CD14-positive monocyte (primary cell): ENCODE data around the gene ZNF81. TPM values are rescaled to one million over a fixed set of nuclear protein-coding genes. Genes with fewer than 3 reads are reported as not detected.
"Not testable (repeated sequence)": the region's sequence is repeated elsewhere in the genome, so short reads cannot be mapped to it uniquely, and the experiment has no call there.

Experiments used
- DNase-seq, 3 donors: peaks; one replicate each; pipeline ENCODE4 v3.0.0-alpha.2; 2011 to 2022
- H2AFZ ChIP-seq: 2 replicates; pipeline ENCODE4 v1.6.0; 2012; ENCODE audit warnings: mild to moderate bottlenecking, low read depth, low read length, inconsistent platforms; ENCODE audit not compliant: insufficient read depth, poor library complexity, severe bottlenecking
- H3K27ac ChIP-seq, 2 donors: 1 replicate in 1 of 2; 2 replicates in 1 of 2; pipeline ENCODE4 v1.5.1; 2012 to 2013; ENCODE audit warnings: low read length in 2 of 2, control low read depth in 1 of 2, inconsistent platforms in 1 of 2, low read depth in 1 of 2, mild to moderate bottlenecking in 1 of 2
- H3K27me3 ChIP-seq, 2 donors: one replicate each; pipeline versions ENCODE4 v1.6.0 to v1.6.1; 2011 to 2013; ENCODE audit warnings: low read length in 2 of 2; ENCODE audit not compliant: control insufficient read depth in 2 of 2, insufficient read depth in 2 of 2
- H3K36me3 ChIP-seq, 2 donors: replicated peaks in 1 of 2; 1 replicate in 1 of 2; 2 replicates in 1 of 2; pipeline versions ENCODE4 v1.5.1 to v1.6.1; 2012 to 2013; ENCODE audit warnings: low read length in 2 of 2, control low read depth in 1 of 2, inconsistent platforms in 1 of 2, mild to moderate bottlenecking in 1 of 2; ENCODE audit not compliant: insufficient read depth in 2 of 2, control insufficient read depth in 1 of 2
- H3K4me1 ChIP-seq, 2 donors: 1 replicate in 1 of 2; 2 replicates in 1 of 2; pipeline versions ENCODE4 v1.5.1 to v1.6.1; 2012 to 2013; ENCODE audit warnings: low read length in 2 of 2, control low read depth in 1 of 2, inconsistent platforms in 1 of 2, mild to moderate bottlenecking in 1 of 2, moderate library complexity in 1 of 2; ENCODE audit not compliant: insufficient read depth in 2 of 2, control insufficient read depth in 1 of 2
- H3K4me2 ChIP-seq: replicated peaks from 2 replicates; pipeline ENCODE3; 2012; ENCODE audit warnings: low read length, moderate library complexity, mild to moderate bottlenecking; ENCODE audit not compliant: poor library complexity, severe bottlenecking; ENCODE audit errors: extremely low read depth
- H3K4me3 ChIP-seq, 3 experiments: fragments of 200-600 bp in 1 of 3; sonication (generic) in 1 of 3; replicated peaks in 1 of 3; 1 replicate in 2 of 3; 2 replicates in 1 of 3; pipeline ENCODE4 v1.5.1; 2011 to 2013; ENCODE audit warnings: low read length in 3 of 3, mild to moderate bottlenecking in 3 of 3, control low read depth in 2 of 3, low read depth in 2 of 3, inconsistent platforms in 1 of 3, moderate library complexity in 1 of 3
- H3K79me2 ChIP-seq: 2 replicates; pipeline ENCODE4 v1.6.0; 2012; ENCODE audit warnings: mild to moderate bottlenecking, control low read depth, inconsistent platforms, low read length, moderate library complexity; ENCODE audit not compliant: insufficient read depth
- H3K9ac ChIP-seq: 2 replicates; pipeline ENCODE4 v1.6.0; 2017; ENCODE audit warnings: low read length, mild to moderate bottlenecking; ENCODE audit not compliant: insufficient read depth, poor library complexity, severe bottlenecking
- H3K9me3 ChIP-seq, 2 donors: replicated peaks in 1 of 2; 1 replicate in 1 of 2; 2 replicates in 1 of 2; pipeline versions ENCODE4 v1.5.1 to v1.6.1; 2012 to 2013; ENCODE audit warnings: low read length in 2 of 2, control low read depth in 1 of 2; ENCODE audit not compliant: control insufficient read depth in 1 of 2, insufficient read depth in 1 of 2
- H4K20me1 ChIP-seq: 2 replicates; pipeline ENCODE4 v1.6.0; 2012; ENCODE audit warnings: mild to moderate bottlenecking, low read length, control low read depth, moderate library complexity; ENCODE audit not compliant: insufficient read depth
- H3K27ac Mint-ChIP-seq, 7 donors: one replicate each; pipeline ENCODE4 v1.8.0; 2020; ENCODE audit warnings: mild to moderate bottlenecking in 7 of 7, mixed read lengths in 7 of 7, moderate library complexity in 6 of 7, inconsistent platforms in 2 of 7
- H3K27me3 Mint-ChIP-seq, 3 donors: one replicate each; pipeline ENCODE4 v1.8.0; 2021 to 2022; ENCODE audit warnings: low read depth in 3 of 3, mild to moderate bottlenecking in 3 of 3, mixed read lengths in 3 of 3, moderate library complexity in 3 of 3, inconsistent platforms in 1 of 3
- H3K36me3 Mint-ChIP-seq, 2 donors: one replicate each; pipeline ENCODE4 v1.8.0; 2020; ENCODE audit warnings: mixed read lengths in 2 of 2, inconsistent platforms in 1 of 2, mild to moderate bottlenecking in 1 of 2
- H3K4me1 Mint-ChIP-seq: one replicate; pipeline ENCODE4 v1.8.0; 2020; ENCODE audit warnings: mild to moderate bottlenecking, mixed read lengths
- H3K4me3 Mint-ChIP-seq, 2 donors: one replicate each; pipeline ENCODE4 v1.8.0; 2020; ENCODE audit warnings: mild to moderate bottlenecking in 2 of 2, mixed read lengths in 2 of 2, moderate library complexity in 1 of 2
- H3K9me3 Mint-ChIP-seq, 7 donors: one replicate each; pipeline ENCODE4 v1.8.0; 2020 to 2022; ENCODE audit warnings: mixed read lengths in 7 of 7, mild to moderate bottlenecking in 6 of 7, moderate library complexity in 6 of 7, inconsistent platforms in 2 of 7
- CTCF ChIP-seq: fragments of 200-600 bp; IDR thresholded peaks from one replicate; pipeline ENCODE4 v1.8.0; 2022; ENCODE audit warnings: antibody characterized with exemption, mild to moderate bottlenecking
- WGBS: methylation state at CpG from one replicate; pipeline ENCODE4 v1.1.5; 2013; ENCODE audit warnings: missing lambda C conversion rate; ENCODE audit not compliant: insufficient coverage; 5-methylcytosine and 5-hydroxymethylcytosine counted together
- intact Hi-C, 2 donors: fragments of 100-400 bp; cut with micrococcal nuclease; formaldehyde crosslinking; loops; one replicate each; pipeline versions ENCODE4 v1.15.0 to v1.15.1; 2023
- polyA plus RNA-seq, 3 donors: library from polyadenylated mRNA; depleted of rRNA in 1 of 3; unstranded in 2 of 3; stranded (reverse) in 1 of 3; fragments of 300-500 nt in 2 of 3; fragments of >200 nt in 1 of 3; fragmentation: Illumina TruSeq in 2 of 3; gene quantifications; 1 replicate in 2 of 3; 2 replicates in 1 of 3; pipeline ENCODE4 v1.2.3, GENCODE V29; 2012 to 2021

Gene ZNF81
- polyA plus RNA-seq, 3 donors: 1.7 to 3.4 (median 2.4) TPM

DNA sequence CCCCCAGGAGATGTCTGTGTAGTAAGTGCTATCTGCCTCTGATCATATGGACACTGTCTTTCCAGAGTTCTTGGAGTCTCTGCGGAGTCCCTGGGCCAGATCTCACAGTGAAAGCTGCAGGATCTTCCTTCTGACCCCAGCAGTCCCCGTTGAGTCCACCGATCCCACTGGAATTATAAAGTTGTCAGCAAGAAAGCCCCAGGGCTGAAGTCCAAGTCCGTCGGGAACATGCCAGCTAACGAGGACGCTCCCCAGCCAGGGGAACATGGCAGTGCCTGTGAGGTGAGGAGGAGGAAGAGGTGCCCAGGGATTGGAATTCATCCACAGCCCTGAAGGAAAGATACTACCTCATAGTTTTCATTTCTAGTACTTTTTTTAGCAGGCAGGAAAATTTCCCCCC lies 9.3 kb downstream of the ZNF81 start:
- WGBS: 100% methylated on average over 6 of the region's 7 CpGs
- Histone ChIP-seq H3K79me2 (peaks cover 5% of the 10 kb centered on the region), H3K9ac (no peak overlapping the region), H3K4me2 (no peak overlapping the region), H3K36me3 (peaks cover 9 to 24% of the 10 kb centered on the region in 2 donors), H3K27me3 (no peaks in the 10 kb centered on the region), H3K4me3 (no peak overlapping the region), H3K27ac (no peak overlapping the region), H2AFZ (no peak overlapping the region), H3K4me1 (peaks cover 3 to 4% of the 10 kb centered on the region in 2 donors), H4K20me1 (no peaks in the 10 kb centered on the region), H3K9me3 (no peaks in the 10 kb centered on the region)
- no peaks in the 10 kb centered on the region for H3K9me3 Mint-ChIP-seq
- no peak overlapping the region for H3K4me3 Mint-ChIP-seq
- DNase-seq: no peak
- intact Hi-C loops: no loop called here
- H3K27me3 Mint-ChIP-seq: peaks cover 0 to 7% (median 0%) of the 10 kb centered on the region in 3 donors
- no peak for TF ChIP-seq CTCF
- peaks cover 21 to 27% of the 10 kb centered on the region in 2 donors for H3K36me3 Mint-ChIP-seq
- peaks cover 17% of the 10 kb centered on the region for H3K4me1 Mint-ChIP-seq
- H3K27ac Mint-ChIP-seq: peak overlapping the region in 1 of 7 donors; percentile 15

DNA sequence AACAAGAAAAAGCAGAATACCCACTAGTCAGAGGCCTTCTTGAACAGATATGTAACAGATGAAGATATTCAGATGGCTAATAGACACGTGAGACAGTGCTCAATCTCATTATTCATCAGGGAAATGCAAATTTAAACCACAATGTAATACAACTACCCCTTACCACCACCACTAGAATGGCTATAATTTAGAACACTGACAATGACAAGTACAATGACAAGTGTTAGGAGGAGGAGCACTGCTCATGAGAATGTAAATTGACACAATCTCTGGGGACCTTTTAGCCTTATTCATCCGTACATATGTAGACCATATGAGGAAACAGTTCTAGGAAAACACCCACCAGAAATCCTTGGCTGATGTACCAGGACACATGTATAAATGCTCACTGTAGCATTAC lies 13.1 kb downstream of the ZNF81 start:
- Histone ChIP-seq H3K4me1 (peaks cover 4 to 5% of the 10 kb centered on the region in 2 donors), H3K27ac (no peak overlapping the region), H2AFZ (no peak overlapping the region), H3K9me3 (no peaks in the 10 kb centered on the region), H3K79me2 (peaks cover under 1% of the 10 kb centered on the region), H3K36me3 (peaks cover 9 to 32% of the 10 kb centered on the region in 2 donors), H3K4me2 (no peak overlapping the region), H4K20me1 (no peaks in the 10 kb centered on the region), H3K27me3 (no peaks in the 10 kb centered on the region), H3K4me3 (no peak overlapping the region), H3K9ac (no peak overlapping the region)
- Mint-ChIP-seq H3K36me3 (peaks cover 31 to 37% of the 10 kb centered on the region in 2 donors), H3K27ac (peak overlapping the region in 2 of 7 donors; percentile 21 to 83), H3K4me1 (peaks cover 15% of the 10 kb centered on the region), H3K4me3 (no peak overlapping the region), H3K9me3 (no peaks in the 10 kb centered on the region), H3K27me3 (peaks cover 0 to 4% (median 0%) of the 10 kb centered on the region in 3 donors)
- intact Hi-C loops: loop anchor here in 1 of 2 donors (5.0 kb wide), 1 partner anchor 178 kb away; no protein-coding TSS in a partner anchor
- no peak for TF ChIP-seq CTCF
- WGBS: no CpG with 5 or more reads among the region's 2 CpGs
- peak in 1 of 3 donors; percentile 17 for DNase-seq

GRCh38 chrX:47850389-47850788 lies 13.7 kb downstream of the ZNF81 start:
- peaks cover 9 to 32% of the 10 kb centered on the region in 2 donors for H3K36me3 ChIP-seq
- not testable (repeated sequence) for H3K27me3 Mint-ChIP-seq, H3K79me2 ChIP-seq, H3K4me3 Mint-ChIP-seq, H3K9ac ChIP-seq, H4K20me1 ChIP-seq, H3K27ac Mint-ChIP-seq, H2AFZ ChIP-seq, H3K4me1 ChIP-seq, H3K9me3 ChIP-seq, H3K4me2 ChIP-seq, H3K27ac ChIP-seq, H3K4me3 ChIP-seq, H3K27me3 ChIP-seq, H3K9me3 Mint-ChIP-seq, DNase-seq
- no CpG with 5 or more reads among the region's 2 CpGs for WGBS
- intact Hi-C loops: loop anchor here in 1 of 2 donors (5.0 kb wide), 1 partner anchor 177 kb away; no protein-coding TSS in a partner anchor
- Mint-ChIP-seq H3K36me3 (peaks cover 31 to 37% of the 10 kb centered on the region in 2 donors), H3K4me1 (peaks cover 13% of the 10 kb centered on the region)
